Measurements from ENCODE around the gene TIMM44.

GRCh38 chr19:7933411-7933810, 10.1 kb downstream of the TIMM44 start:
- TF ChIP-seq CTCF (conservative IDR thresholded peaks at IDR 0.05) (peak; percentile 60), EZH2 (IDR thresholded peaks at IDR 0.05; ENCODE audit: low read depth) (no peak)
